K562 (cell line): ENCODE results near the gene GCDH. TPM values are rescaled to one million over a fixed set of nuclear protein-coding genes. Genes with fewer than 3 reads are reported as not detected.

ENCODE experiments used
- HLTF ChIP-seq: fragments of 450-650 bp; IDR thresholded peaks from 2 replicates; pipeline ENCODE4 v1.6.1; 2016
- MYBL2 ChIP-seq, 2 experiments: fragments of 450-650 bp in 1 of 2; sonication (generic) in 1 of 2; formaldehyde crosslinking in 1 of 2; IDR thresholded peaks; 2 replicates each; pipeline versions ENCODE4 v1.6.1 to v1.8.1; 2017 to 2022; ENCODE audit warnings: borderline replicate concordance in 1 of 2, inconsistent platforms in 1 of 2, low read depth in 1 of 2, mild to moderate bottlenecking in 1 of 2, missing genetic modification reagents in 1 of 2, moderate library complexity in 1 of 2
- SMAD1 ChIP-seq: fragments of 150-350 bp; IDR thresholded peaks from 2 replicates; pipeline ENCODE4 v1.6.1; 2014; ENCODE audit warnings: low read length, low read depth; ENCODE audit not compliant: partially characterized antibody
- ZNF740 ChIP-seq, 3 experiments: fragments of 200-800 bp in 1 of 3; sonication (Bioruptor generic) in 1 of 3; sonication (generic) in 1 of 3; formaldehyde crosslinking in 1 of 3; IDR thresholded peaks; 2 replicates each; pipeline versions ENCODE4 v1.6.1 to v1.8.0; 2016 to 2022; ENCODE audit warnings: mild to moderate bottlenecking in 2 of 3, missing compliant biosample characterization in 2 of 3, missing genetic modification characterization in 2 of 3, missing genetic modification reagents in 1 of 3
- polyA plus RNA-seq, 8 experiments: library from polyadenylated mRNA; depleted of rRNA in 4 of 8; stranded (reverse) in 5 of 8; unstranded in 3 of 8; fragments of >200 nt; fragmentation: Nextera tagmentation in 2 of 8; fragmentation: Illumina TruSeq in 1 of 8; extraction: Ambion mirVana in 2 of 8; extraction: Trizol in 1 of 8; gene quantifications; 2 replicates each; pipeline versions ENCODE4 v1.2.1 to v1.2.3, GENCODE V29; 2011 to 2014; ENCODE audit warnings: inconsistent platforms in 1 of 8, missing spikeins in 1 of 8
- total RNA-seq, 7 experiments: library from RNA; depleted of rRNA in 6 of 7; stranded (reverse); fragments of >200 nt in 6 of 7; fragmentation: Illumina TruSeq in 2 of 7; extraction: Trizol in 2 of 7; gene quantifications; 2 replicates each; pipeline versions ENCODE4 v1.2.1 to v1.2.3, GENCODE V29; 2011 to 2021; ENCODE audit warnings: low replicate concordance in 1 of 7
- TF ChIP-seq, protein P1 (sequence below): fragments of 450-650 bp; formaldehyde crosslinking; IDR thresholded peaks from 2 replicates; pipeline ENCODE4 v1.4.0; 2022; ENCODE audit warnings: missing genetic modification characterization

The GCDH gene
- total and polyA plus RNA-seq, 9 of the 15 experiments (the other 6 are each of a cell fraction or from before 2014, with no cell fraction given): 2.9 to 50.8 (median 19.1) TPM

DNA sequence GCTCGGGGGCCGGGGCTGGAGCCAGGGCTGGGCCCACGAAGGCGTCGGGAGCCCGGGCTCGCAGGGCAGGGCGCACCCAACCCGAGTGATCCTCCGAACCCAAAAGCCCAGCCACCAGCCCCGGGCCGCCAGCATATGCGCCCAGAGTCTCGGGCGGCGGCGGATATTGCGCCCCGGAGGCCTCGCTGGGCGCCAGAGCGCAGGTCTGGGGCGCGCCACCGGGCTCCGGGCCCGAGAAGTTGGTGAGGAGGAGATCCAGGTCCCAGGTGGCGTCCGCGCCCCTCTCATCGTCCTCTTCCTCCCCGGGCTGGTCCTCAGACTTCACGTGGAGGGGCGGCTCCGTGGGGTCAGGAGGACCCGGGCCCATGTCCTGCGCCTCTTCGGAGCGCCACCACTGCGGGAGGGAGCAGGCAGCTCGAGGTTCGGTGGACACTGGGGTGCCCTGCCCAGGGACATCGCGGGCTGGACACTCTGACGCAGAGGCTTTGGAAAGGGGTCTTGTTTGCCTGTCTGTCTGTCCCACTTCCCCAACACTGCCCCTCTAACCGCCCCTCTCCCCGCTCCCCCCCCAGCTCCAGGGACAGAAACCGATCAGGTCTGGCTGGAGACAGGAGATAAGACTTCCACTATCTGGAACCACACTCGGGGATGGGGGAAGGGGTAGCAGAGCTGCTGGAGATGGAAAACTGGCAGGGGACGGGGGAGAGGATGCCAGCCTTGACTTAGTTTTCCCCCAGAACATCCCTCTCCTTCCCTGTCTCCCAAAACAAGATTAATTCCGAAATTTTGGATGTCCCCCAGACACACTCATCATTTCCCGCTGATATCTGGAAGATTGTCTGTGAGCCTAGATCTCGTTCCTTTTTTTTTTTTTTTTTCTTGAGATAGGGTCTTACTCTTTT is 5.0 kb upstream of the GCDH start (continued):
- TF ChIP-seq ZNF740 (CRISPR knock-in tag; IDR thresholded peaks at IDR 0.05) (peak; percentile 84), ZNF740 (tag; IDR thresholded peaks at IDR 0.05) (peak in 1 of 2 experiments; percentile 91; a peak in 2 of 4 replicates), MYBL2 (IDR thresholded peaks at IDR 0.05; ENCODE audit: low read depth) (no peak), MYBL2 (CRISPR knock-in tag; IDR thresholded peaks at IDR 0.05; ENCODE audit: borderline replicate concordance) (no peak), HLTF (no peak), SMAD1 (no peak)
- TF ChIP-seq, protein P1, sequence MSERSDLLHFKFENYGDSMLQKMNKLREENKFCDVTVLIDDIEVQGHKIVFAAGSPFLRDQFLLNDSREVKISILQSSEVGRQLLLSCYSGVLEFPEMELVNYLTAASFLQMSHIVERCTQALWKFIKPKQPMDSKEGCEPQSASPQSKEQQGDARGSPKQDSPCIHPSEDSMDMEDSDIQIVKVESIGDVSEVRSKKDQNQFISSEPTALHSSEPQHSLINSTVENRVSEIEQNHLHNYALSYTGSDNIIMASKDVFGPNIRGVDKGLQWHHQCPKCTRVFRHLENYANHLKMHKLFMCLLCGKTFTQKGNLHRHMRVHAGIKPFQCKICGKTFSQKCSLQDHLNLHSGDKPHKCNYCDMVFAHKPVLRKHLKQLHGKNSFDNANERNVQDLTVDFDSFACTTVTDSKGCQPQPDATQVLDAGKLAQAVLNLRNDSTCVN (CRISPR knock-in tag): no peak
